ENCODE measurements around the gene CLDND2.

The CLDND2 gene

DNA sequence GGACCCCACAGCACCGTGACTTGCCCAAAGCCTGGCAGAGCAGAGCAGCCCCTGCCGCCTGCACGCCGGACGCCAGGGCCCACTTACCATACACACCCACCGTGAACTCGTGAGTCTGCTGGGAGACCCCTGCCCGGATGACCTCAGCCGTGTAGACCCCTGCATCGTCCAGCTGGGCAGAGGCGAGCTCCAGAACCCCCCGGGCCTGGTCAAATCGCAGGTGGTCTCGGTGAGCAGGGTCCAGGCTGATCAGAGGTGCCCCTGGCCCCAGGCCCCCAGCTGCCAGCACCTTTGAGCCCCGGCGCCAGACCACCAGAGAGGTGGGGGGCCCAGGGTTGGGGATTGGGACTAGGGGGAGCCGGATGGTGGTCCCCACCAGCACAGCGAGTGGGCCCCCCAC, 27.7 kb downstream of the CLDND2 start:
- Histone ChIP-seq H3K4me3 (ENCODE audit: low read depth in 1 of 2, low read length in 1 of 2) (no peak overlapping the region), H3K4me1 (ENCODE audit: control insufficient read depth in 1 of 2, insufficient read depth in 1 of 2, low read depth in 1 of 2, low read length in 1 of 2) (peaks cover 18 to 23% of the 10 kb centered on the region in 2 experiments), H3K9me3 (no peaks in the 10 kb centered on the region), H3K36me3 (peaks cover 18% of the 10 kb centered on the region), H3K27ac (no peak overlapping the region), H3K27me3 (peaks cover 36% of the 10 kb centered on the region)
- TF ChIP-seq, protein P1, sequence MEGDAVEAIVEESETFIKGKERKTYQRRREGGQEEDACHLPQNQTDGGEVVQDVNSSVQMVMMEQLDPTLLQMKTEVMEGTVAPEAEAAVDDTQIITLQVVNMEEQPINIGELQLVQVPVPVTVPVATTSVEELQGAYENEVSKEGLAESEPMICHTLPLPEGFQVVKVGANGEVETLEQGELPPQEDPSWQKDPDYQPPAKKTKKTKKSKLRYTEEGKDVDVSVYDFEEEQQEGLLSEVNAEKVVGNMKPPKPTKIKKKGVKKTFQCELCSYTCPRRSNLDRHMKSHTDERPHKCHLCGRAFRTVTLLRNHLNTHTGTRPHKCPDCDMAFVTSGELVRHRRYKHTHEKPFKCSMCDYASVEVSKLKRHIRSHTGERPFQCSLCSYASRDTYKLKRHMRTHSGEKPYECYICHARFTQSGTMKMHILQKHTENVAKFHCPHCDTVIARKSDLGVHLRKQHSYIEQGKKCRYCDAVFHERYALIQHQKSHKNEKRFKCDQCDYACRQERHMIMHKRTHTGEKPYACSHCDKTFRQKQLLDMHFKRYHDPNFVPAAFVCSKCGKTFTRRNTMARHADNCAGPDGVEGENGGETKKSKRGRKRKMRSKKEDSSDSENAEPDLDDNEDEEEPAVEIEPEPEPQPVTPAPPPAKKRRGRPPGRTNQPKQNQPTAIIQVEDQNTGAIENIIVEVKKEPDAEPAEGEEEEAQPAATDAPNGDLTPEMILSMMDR (IDR thresholded peaks at IDR 0.05) = no peak

DNA sequence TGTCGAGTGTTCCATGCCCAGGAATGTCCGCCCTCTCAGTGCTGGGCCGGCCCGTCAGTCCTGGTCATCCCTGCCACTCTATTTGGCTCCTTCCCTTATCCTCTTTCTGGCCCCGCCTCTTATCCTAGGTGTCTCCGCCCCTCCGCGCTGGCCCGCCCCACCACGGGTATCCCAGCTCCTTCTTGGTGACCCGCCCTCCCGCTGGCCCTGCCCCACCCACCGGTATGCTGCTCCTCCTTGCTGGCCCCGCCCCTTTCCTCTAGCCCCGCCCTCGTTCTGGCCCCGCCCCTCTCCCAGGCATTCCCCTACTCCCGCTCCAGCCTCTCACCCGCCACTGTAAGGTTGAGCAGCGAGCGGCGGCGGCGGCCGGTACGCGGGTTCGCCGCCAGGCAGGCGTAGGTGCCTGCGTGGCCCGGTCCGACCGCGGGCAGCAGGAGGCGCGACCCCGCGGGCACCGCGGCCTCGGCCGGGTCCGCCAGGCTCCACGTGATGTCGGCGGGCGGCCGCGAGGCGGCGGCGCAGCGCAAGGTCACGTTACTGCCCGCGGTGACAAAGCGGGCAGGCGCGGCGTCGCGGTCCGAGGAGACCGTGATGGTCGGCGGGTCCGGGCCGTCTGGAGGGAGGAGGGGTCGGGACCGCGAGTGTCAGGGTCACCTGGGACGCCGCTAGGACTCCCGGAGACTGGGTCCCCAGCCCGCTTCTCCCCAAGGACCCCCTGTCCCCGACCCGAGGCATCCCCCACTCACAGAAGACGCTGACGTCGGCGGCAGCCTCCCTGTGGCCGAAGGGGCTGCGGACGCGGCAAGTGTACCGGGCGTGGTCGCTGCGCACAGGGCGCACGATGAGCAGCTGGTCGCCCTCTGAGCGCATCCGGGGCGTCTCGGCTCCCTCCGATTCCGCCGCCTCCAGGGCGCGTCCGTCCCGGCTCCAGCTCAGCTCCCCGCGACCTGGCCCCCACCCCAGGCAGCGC, 28.8 kb downstream of the CLDND2 start:
- TF ChIP-seq, protein P1 (IDR thresholded peaks at IDR 0.05) = peak; percentile 77
- H3K9me3 ChIP-seq = no peaks in the 10 kb centered on the region
- H3K36me3 ChIP-seq = peaks cover 7% of the 10 kb centered on the region
- H3K27me3 ChIP-seq = peaks cover 36% of the 10 kb centered on the region
- H3K4me1 ChIP-seq (ENCODE audit: control insufficient read depth in 1 of 2, insufficient read depth in 1 of 2, low read depth in 1 of 2, low read length in 1 of 2) = peaks cover 18 to 23% of the 10 kb centered on the region in 2 experiments
- peak overlapping the region; percentile 72 for H3K27ac ChIP-seq
- peak overlapping the region; percentile 69 to 73 for H3K4me3 ChIP-seq (ENCODE audit: low read depth in 1 of 2, low read length in 1 of 2)

DNA sequence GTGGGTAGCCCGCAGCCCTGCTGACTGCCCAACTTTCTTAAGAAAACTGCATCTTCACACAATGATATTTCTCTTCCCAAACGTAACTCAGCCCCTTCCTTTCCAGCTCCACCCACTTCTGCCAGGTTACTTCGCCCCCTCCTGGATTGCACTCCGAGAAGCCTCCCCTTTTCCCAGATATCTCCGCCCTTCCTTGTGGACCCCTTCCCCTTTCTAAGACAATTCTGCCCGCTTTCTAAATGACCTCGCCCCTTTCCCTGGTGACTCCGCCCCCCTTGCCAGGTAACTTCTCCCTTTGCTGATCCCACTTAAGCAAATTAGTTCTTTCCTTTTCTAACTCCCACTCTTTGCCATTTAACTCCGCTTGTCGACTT, 29.5 kb downstream of the CLDND2 start:
- no peaks in the 10 kb centered on the region for H3K9me3 ChIP-seq
- H3K27me3 ChIP-seq = peaks cover 36% of the 10 kb centered on the region
- peaks cover under 1% of the 10 kb centered on the region for H3K36me3 ChIP-seq
- H3K4me3 ChIP-seq (ENCODE audit: low read depth in 1 of 2, low read length in 1 of 2) = peak overlapping the region; percentile 69 to 73
- TF ChIP-seq, protein P1 (IDR thresholded peaks at IDR 0.05) = no peak
- peak overlapping the region; percentile 72 for H3K27ac ChIP-seq
- H3K4me1 ChIP-seq (ENCODE audit: control insufficient read depth in 1 of 2, insufficient read depth in 1 of 2, low read depth in 1 of 2, low read length in 1 of 2) = peaks cover 18 to 23% of the 10 kb centered on the region in 2 experiments

DNA sequence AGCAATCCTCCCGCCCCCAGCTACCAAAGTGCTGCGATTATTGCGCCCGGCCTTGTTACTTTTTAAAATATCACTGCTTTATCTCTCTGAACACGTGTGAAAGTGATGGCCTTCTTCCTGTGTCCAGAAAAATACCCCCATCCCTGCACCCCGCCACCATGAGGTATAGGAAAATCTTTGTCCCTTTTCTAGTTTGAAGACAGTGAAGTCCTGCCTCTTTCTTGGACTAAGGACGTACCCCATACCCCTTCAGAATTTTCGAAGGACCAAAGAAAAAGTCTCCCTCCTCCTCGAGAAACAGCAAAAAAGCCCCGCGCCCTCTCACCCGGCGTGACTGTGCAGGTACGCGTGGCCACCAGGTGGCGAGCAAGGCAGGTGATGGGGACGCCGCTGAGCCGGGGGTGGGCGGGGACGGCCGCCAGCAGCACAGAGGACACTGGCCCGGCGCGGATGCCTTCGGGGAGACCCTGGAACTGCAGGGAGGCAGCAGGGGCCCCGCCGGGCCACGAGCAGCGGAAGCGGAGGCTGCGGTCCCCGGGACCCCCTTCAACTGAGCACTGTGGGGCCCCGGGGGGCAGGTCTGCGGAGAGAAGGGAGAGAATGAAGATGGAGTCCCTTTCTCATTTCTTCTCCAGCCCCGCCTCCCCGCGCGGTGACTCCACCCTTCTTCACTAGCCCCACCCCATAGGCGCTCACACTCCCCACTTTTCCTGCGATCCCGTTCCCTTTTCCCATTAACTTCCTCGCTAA, 30.1 kb downstream of the CLDND2 start:
- Histone ChIP-seq H3K27ac (peak overlapping the region; percentile 72), H3K36me3 (no peaks in the 10 kb centered on the region), H3K27me3 (peaks cover 36% of the 10 kb centered on the region), H3K9me3 (no peaks in the 10 kb centered on the region), H3K4me3 (ENCODE audit: low read depth in 1 of 2, low read length in 1 of 2) (peak overlapping the region; percentile 69 to 73), H3K4me1 (ENCODE audit: control insufficient read depth in 1 of 2, insufficient read depth in 1 of 2, low read depth in 1 of 2, low read length in 1 of 2) (peaks cover 18 to 23% of the 10 kb centered on the region in 2 experiments)
- TF ChIP-seq, protein P1 (IDR thresholded peaks at IDR 0.05) = peak; percentile 79

DNA sequence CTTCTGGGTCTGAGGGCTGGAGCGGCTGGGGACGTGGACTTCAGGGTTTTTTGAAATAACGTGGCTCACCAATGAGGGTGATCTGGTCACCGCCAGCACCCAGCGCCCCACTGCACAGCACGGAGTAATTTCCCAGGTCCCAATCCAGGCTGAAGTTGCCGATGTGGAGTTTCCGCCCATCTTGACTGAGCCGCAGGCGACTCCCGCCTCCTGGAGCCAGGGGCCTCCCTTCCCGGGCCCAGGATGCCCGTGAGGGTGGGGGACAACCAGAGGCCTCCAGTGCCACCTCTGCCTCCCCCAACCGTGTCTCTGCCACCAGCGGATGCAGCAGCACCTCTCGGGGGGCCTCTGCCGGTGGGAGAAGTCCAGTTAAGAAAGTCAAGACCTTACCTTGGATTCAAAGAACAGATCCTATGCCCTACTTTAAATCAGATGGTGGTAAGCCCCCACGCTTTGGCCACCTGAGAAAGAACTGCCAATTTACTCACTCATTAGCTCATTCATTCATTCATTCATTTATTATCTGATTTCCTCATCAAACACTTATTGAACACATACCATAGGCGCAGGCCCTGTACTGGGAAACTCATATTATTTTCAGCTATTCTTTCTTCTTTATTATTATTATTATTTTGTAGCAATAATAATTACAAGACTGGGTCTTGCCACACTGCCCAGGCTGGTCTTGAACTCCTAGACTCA, 30.8 kb downstream of the CLDND2 start:
- Histone ChIP-seq H3K36me3 (no peaks in the 10 kb centered on the region), H3K27me3 (peaks cover 36% of the 10 kb centered on the region), H3K4me3 (ENCODE audit: low read depth in 1 of 2, low read length in 1 of 2) (no peak overlapping the region), H3K4me1 (ENCODE audit: control insufficient read depth in 1 of 2, insufficient read depth in 1 of 2, low read depth in 1 of 2, low read length in 1 of 2) (peaks cover 18 to 23% of the 10 kb centered on the region in 2 experiments), H3K27ac (no peak overlapping the region), H3K9me3 (no peaks in the 10 kb centered on the region)
- TF ChIP-seq, protein P1 (IDR thresholded peaks at IDR 0.05) = no peak

Data from neutrophil (primary cell).